Bone marrow (tissue), 2 donors: ENCODE results near the gene DPP9.

Experiments
- DNase-seq, 2 donors: peaks; one replicate each; lab custom pipeline; 2025; lab: John Stamatoyannopoulos, UW

Gene DPP9

DNA sequence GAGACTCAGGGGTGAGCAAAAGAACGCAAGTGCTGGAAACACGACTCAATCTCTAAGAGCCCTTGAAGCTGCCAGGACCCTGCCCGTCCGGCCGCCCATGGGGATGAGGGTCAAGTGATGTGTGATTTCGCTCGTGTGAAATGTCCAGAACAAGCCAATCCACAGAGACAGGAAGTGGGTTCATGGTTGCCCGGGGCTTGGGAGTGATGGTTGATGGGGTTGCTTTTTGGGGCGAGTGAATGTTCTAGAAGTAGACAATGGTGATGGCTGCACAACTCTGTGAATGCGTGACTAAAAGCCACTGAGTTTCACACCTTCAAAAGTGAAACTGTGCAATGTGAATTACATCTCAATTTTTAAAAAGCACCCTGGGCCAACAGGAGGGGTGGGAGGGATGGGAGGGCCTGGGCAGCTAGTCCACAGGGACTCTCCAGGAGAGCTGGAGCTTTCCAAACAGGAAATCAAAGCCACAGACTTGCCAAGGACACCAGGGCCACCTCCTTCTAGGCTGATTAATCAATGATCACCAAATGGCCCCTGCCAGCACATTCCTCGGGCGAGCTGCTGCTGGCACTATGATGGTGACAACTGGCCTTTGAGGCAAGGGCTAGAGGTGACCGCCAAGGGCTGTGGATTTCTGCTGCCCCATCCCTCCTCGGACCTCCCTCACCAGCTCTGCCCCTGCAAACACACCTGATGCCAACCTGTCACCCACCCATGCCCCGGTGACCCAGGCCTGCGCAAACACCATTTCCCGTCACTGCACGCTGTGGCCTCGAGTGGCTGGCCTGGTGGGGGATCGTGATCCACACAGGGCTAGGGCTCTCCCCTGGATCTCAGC lies 14.0 kb downstream of the DPP9 start:
- DNase-seq: no peak

DNA sequence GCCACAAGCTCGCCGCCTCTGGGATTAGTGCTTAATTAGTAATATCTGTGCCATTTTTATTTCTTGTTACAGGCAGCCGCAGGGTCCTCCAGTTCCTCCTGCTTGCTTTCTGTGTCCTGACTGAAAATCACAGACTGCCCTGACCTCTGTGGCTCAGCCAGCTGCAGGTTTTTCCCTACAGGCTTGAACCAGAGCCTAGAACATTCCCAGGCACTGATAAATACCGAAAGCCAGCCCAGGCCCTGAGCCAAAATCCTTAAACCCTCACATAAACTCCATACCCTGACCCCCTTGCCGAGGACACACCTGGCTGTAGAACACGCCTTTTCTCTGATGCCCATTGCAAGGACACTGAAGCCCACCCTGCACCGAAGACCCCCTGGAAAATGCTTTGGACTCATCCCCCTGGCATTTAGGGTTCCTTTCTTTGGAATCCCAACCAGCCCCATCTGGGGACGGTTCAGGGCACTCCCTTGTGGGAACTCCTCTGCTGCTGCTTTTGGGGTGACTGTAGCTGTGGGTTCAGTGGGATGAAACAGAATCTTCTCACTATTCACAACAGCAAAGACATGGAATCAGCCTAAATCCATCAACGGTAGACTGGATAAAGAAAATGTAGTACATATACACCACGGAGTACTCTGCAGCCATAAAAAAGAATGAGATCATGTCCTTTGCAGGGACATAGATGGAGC lies 15.5 kb downstream of the DPP9 start:
- no peak for DNase-seq

DNA sequence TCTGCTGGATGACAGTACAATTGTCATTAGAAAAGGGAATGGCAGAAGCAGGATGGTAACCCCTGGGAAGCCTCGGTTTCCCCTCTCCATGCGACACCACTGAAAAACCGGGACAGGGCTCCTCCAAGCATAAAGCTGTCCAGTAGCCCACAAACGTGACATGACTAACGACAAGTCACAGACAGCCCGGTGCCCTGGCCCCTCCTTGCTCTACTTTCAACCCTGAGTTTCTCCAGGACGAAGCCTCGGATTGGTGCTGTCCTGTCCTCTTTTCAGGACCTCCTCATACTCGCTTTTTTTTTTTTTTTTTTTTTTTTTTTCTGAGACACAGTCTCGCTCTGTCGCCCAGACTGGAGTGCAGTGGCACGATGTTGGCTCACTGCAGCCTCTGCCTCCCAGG lies 16.3 kb downstream of the DPP9 start:
- DNase-seq: no peak

DNA sequence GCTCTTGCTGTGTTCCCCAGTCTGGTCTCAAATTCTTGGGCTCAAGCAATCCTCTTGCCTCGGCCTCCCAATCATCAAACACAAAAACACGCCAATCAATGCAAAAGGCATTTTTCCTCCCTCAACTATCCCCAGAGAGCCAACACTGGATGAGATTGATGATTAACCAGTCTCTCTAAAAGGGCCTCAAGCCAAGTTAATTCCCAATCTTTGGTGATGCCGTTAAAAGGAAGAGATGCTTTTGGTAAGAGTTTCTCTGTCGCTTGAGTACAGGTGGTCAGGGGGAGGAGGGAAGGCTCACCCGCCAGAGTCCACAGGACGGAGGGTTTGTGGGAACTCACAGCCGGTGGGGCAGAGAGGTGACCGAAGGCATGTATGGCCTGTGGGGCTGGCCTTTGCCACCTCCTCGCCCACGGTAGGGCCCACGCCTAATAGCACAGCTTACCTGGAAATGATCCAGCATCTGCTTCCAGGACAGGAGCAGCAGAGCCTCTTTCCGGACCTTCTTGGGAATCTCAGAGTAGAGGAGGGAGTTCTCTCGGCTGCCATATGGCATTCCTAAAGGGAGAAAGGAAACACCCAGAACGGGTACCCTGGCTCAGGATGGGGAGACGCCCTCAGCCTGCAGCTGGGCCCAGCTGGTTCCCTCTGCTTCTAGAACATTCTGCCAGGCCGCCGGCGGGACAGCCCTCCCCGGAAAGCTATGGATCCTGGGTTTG lies 18.1 kb downstream of the DPP9 start:
- DNase-seq: no peak

DNA sequence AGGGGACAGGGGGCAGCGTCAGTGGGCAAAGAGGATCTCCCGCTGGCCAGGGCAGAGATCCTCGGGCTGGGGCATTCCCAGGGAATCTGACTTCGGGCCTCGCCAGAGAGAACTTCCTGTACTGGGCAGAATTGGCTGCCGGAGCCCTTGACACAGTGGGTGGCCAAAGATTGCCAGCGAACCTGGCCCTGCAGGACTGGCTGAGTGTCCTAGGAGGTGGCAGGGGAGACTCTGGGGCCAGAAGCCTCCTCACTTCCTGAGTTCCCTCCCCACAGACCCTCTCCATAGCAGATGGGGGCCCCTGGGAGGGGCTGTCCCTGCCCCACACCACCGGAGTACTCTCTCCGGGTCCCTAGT lies 19.3 kb downstream of the DPP9 start:
- DNase-seq: no peak

DNA sequence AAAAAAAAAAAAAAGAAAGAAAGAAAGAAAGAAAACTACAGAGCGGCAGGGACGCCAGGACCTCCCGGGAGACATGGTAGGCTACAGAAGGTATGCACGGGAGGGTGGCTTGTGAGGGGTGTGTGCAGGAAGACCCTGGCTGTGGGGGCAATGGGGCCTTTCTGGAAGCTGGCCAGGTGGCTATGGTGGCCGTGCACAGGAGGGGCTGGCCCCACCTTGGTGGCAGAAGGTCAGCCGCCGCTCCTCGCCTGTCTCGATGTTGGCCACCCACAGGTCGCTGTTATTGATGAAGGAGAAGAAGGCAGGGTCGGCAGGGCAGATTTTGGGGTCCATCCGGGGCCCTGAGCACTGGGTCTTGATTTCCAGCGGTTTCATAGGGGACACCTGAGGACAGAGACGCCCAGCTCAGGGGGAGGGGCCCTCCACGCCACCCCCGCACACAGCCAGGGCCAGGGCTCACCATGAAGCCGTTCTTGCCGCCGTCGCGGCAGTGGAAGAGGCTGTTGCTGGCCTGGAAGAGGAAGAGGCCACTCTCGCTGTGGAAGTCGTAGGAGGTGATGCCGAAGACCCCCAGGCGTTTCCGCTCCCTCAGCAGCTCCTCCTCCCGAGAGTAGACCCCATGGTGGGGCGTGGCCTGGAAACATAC lies 19.8 kb downstream of the DPP9 start:
- no peak for DNase-seq

DNA sequence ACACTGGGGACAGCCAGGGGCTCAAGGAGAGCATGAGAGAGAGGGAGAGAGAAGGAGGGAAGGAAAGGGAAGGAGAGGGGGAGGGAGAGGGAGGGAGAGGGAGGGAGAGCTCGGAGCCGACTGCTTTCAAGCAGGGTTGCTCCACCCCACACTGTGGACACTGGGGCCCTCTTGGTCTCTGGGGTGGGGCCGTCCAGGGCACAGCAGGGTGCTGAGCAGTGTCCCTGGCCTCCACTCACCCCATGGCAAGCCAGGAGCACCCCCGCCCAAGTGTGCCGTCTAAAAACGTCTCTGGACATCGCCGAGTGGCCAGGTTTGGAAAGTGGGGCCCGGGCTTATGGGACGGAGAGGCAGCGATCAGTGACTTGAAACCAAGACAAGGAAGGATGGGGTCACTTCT lies 20.9 kb downstream of the DPP9 start:
- no peak for DNase-seq

DNA sequence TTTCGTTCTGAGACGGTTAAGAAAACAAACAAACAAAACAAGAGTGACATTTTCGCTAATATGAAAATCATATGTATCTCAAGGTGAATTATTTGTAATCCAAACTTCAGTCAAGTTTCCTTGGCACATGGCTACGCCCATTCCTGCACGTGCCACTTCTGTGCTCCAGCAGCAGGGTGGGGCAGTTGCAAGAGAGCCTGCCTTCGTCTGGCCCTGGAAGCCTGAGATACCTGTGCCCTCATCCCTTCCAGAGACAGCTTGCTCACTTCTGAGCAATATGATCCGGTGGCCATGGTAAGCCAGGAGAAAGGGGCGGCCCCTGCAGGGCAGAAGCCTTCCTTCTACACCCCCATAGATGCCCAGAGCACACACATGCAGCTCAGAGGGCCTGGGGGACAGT lies 22.1 kb downstream of the DPP9 start:
- no peak for DNase-seq

DNA sequence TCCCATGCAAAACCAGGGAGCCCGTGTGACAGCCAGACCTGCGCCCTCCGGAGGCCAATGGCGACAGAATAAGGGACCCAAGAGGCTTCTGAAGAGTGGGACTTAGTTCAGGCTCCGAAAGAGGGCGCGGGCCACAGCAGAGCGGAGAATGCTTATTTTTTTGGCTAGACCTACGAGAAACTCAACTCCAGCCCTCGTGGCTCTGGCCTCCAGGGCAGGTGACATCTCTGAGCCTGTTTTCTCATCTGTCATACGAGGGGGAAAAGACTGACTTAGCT lies 23.0 kb downstream of the DPP9 start:
- DNase-seq: no peak

DNA sequence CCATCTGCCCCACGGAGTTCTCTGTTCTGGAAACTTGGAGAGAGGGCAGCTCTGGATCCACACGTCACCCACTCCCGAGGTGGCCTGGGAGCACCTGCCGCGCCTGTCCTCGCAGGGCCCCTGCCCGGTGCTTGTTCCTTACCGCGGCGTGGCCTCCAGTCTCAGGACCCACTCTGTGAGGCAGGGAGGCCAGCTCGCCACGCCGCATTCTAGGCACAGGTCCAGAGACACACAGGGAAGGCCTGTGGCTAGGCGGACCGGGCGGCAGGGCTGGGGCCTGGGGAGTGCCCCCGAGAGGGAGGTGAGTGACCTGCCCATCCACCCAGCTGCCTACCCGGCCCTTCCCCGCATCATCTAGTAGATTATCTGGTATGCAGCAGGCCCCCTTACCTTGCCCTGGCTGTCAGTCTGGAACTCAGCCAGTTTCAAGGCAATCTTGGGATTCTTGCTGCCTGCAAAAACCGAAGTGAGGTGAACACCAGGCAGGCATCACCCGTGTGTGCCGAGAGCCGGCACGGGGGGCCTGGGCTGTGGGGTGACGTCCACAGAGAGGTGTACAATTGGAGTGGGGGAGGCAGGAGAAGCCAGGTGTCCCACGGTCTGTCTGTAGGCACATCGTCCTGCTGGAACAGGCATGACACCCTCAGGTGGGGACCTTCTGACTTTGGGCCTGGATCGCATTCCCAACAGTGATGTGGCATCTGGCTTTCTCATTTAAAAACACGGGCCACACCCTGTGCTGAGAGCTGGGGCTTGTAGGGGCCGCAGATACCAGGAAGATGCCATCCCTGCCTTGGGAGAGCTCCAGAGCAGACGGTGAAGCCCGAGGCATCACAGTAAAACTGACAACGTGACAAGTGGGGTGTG lies 23.6 kb downstream of the DPP9 start:
- no peak for DNase-seq

DNA sequence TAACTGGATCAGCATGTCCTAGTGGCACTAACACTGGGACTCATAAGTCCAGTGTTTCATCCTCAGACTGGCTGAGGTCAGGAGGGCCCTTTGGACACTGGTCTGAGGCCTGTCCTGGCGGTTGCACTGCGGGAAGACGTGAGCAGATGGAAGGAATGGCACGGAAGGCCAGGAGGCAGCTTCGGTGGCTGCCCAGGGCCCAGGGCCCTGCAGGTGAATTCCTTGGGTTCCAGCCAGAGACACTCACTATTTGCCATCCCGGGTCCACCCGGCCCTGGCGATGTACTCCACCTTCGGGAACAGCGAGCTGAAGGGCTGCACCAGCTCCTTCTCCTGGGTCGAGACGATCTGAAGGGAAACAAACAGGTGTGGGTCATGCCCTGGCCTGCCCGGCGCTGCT lies 26.3 kb downstream of the DPP9 start:
- DNase-seq: no peak

DNA sequence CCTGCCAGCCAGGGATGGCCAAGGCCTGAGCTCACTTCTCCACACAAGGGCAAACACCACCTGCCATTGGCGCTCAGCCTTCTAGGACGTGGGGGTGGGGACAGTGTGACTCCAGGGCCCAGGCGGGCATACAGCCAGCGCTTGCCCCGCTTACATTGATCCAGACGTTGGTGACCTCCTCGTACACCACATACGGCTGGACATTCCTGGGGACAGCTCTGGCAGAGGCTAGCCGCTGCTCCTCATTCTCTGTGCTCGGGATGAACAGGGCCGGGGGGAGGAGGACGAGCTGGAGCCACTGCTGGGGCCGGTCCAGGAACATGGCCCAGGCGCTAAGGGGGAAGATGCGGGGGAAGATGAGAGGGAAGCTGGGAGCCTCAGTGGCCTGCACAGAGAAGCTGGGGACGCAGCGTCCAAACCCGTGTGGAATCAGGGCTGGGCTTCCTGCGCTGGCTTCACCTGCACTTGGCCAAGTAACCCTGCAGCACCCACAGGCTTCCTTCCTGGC lies 28.4 kb downstream of the DPP9 start:
- no peak for DNase-seq

DNA sequence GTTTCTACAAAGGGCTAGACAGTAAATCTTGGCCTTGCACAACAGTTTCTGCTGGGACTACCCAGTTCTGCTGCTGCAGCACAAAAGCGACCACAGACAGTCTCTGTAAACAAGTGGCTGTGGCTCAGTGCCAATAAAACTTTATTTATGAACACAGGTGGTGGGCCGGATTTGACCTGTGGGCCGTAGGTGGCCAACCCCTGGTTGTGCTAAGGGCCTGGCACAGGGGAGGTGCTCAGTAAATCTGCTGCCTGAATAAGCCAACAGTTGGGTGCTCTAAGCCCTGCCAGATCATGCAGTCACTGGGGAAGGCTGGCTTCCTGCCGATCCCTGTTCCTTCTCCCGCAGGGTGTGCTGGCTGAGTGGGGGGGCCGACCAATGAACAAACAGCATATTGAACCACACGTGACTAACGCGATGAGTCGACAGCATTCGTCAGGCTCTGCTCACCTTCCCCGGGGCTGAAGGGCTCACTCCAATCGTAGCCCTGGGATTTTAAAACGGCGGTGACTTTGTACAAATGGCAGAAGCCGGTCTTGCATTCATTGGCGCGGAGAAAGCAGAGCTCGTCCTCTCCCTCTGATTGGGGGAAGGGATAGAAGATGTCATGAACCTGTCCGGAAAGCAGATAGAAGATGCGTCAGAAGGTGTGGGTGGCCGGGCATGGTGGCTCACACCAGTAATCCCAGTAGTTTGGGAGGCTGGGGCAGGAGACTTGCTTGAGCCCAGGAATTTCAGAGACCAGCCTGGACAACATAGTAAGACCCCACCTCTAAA lies 29.2 kb downstream of the DPP9 start:
- no peak for DNase-seq

DNA sequence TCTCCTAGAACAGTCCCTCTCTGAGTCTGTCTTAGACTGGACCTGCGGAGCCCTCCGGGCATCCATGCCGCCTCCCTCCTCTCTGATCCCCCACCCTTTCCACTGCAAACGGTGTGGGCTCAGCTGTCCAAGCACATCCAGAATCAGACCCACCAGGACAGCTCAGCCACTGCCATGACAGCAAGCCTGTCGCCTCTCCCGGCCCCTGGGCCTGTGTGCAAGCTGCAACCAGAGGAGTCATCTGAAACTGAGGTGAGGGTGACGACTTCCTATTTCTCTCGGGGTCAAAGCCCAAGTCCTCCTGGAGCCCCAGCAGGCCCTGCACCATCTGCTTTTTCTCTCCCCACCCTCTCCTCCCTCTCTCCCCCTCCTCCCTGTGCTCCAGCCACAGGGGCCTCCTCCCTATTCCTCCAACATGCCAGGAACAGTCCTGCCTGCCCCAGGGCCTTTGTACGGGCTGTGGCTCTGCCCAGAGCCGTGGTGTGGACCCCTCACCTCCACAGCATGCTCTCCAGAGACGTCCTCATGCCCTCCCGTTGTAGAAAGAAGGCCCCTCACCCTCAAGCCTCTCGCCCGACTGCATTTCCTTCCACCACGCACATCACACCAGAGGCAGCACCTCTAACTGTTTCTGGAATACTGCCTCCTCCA lies 30.0 kb downstream of the DPP9 start:
- no peak for DNase-seq

DNA sequence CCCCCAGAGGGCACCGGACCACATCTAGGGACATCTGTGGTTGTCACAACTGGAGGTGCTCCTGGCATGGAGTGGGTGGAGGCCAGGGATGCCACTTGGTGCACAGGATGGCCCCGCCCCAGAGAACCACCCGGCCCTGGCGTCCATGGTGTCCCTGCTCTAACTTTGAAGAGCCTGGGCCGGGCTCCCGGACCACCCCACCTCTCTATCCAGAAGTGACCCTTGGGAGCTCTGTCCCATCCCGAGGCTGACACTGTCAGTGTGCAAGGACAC lies 30.6 kb downstream of the DPP9 start:
- no peak for DNase-seq

DNA sequence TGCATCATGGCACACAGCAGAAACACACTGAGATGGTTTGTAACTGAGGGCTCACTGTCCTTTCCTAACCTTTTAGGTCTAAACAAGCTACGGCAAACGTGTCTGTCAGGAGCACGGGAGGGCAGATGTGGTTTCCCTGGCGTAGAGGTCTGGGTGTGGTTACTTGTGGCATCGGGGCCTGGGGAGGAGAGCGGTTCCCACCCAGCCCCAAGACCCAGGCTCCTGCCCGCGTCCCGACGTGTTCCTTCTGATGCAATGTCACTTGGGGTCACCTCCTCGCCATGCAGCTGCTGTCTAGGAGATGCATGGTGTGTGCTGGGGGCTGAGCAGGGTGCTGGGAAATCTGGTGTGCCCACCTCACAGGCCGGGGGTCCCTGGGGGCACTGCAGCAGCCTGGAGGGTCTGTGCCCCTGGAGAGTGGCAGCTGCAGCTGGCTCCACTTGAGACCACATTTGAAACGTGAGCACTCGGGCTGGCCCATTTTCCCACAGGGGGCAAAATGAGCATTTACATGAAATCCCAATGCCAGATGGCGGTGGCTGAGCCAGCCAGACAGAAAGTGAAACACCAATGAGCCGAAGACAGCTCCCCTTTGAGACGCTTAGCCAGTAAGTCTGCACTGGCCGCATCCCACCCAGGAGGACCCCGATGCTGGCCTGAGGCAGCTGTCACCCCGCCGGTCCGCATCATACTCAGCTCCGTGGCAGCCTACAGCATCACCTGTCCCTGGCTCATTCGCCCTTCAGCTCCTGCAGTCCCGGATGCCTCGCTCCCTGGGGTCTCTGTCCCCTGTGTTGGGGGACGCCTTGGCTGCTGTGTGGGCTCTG lies 31.2 kb downstream of the DPP9 start:
- DNase-seq: no peak

DNA sequence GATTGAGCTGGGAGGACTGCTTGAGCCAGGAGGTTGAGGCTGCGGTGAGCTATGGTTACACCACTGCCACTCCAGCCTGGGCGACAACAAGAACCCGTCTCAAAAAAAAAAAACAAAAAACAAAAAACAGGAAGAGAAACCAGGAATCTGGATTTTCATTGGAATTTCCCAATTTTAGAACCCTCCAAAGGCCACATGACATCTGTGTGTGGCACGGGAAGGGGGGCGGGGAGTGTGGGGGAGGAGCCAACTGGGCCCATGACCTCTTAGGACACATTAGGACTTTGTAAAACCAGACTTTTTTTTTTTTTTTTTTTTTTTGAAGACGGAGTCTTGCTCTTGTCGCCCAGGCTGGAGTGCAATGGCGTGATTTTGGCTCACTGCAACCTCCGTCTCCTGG lies 32.3 kb downstream of the DPP9 start:
- no peak for DNase-seq

DNA sequence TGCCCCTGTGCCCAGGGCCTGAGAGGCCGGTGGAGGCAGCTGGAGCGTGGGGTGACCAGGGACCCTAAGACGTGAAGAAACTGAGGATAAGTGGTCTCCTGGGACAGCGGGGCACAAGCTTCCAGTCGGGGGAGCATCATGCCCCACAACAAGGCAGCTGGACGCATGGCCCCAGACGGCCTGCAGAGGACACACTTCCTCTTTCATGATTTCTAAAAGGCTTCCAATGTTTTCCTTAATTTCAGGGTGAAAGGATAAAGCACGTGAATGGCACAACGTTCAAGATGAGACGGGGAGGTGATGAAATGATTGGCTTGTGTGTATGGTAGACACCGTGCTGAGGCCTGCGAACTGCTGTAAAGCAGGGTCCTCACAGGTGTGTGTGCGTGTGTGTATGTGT lies 33.3 kb downstream of the DPP9 start:
- DNase-seq: no peak

DNA sequence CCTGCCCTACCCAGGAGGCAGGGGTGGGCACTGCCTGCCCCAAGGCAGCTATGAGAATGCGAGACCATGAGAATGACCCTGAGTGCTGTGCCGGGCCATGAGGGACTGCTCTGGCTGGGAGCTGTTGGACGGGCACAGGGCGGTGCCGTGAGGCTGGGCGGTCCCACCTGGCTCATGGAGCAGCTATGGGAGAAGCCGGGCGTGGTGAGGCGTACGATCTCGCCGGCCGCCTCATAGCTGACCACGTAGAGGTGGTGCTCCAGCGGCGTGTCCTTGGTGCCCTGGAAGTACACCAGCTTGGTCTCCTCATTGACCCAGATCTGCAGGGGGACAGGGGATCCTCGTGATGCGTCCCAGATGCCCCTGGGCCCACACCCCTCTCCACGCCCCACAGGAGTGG lies 34.2 kb downstream of the DPP9 start:
- no peak for DNase-seq

DNA sequence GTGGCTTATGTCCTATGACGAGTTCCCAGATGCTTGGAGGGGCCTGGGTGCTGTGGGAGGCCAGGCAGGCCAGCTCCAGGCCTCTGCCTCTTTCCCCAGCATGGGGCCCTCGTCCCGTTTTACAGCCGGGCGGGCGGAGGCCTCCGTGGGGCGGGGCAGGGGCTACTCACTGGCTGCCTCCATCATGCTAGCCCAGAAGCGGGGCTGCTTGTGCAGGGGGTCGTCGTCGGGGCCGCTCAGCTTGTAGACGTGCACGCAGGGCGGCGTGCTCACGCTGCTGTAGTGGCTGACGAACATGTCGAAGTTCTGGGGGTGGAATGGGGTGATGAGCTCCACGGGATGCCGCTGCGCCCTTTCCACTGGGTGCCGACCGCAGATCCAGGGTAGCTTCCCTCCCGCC lies 35.1 kb downstream of the DPP9 start:
- DNase-seq: no peak
